Stimulated activated CD4-positive, alpha-beta T cell treated with anti-CD3 and anti-CD28 coated beads, Interleukin-12 subunit alpha, Interleukin-12 subunit beta, amount 100 ng/mL, for 24 hours (primary cell): ENCODE results near the gene GLI3.

ENCODE experiments used
- DNase-seq, 2 experiments: peaks; one replicate each; pipeline ENCODE4 v3.0.0-alpha.2; 2020; ENCODE audit warnings: low read depth in 2 of 2

GLI3 gene

GRCh38 chr7:42175834-42176723 lies 60.9 kb downstream of the GLI3 start:
- DNase-seq: no peak

GRCh38 chr7:42174391-42174912 lies 62.6 kb downstream of the GLI3 start:
- no peak for DNase-seq

- DNase-seq: no peak
Measured at GRCh38 chr7:42170724-42171123, 66.3 kb downstream of the GLI3 start.

GRCh38 chr7:42168512-42168911 lies 68.5 kb downstream of the GLI3 start:
- no peak for DNase-seq

- DNase-seq: no peak
Measured at GRCh38 chr7:42167631-42168236, 69.3 kb downstream of the GLI3 start.

GRCh38 chr7:42167206-42167605 lies 69.8 kb downstream of the GLI3 start:
- DNase-seq: no peak

GRCh38 chr7:42164881-42165428 lies 72.1 kb downstream of the GLI3 start:
- no peak for DNase-seq

GRCh38 chr7:42162560-42163325 lies 74.3 kb downstream of the GLI3 start:
- DNase-seq: no peak

GRCh38 chr7:42161719-42162118 lies 75.3 kb downstream of the GLI3 start:
- DNase-seq: no peak

- no peak for DNase-seq
Measured at GRCh38 chr7:42161110-42161509, 75.9 kb downstream of the GLI3 start.

GRCh38 chr7:42159130-42159529 lies 77.9 kb downstream of the GLI3 start:
- DNase-seq: no peak

GRCh38 chr7:42156967-42157721 lies 79.9 kb downstream of the GLI3 start:
- no peak for DNase-seq

- no peak for DNase-seq
Measured at GRCh38 chr7:42156291-42156865, 80.6 kb downstream of the GLI3 start.

GRCh38 chr7:42155584-42156290 lies 81.3 kb downstream of the GLI3 start:
- no peak for DNase-seq

- no peak for DNase-seq
Measured at GRCh38 chr7:42154173-42154572, 82.8 kb downstream of the GLI3 start.

- no peak for DNase-seq
Measured at GRCh38 chr7:42152329-42153205, 84.4 kb downstream of the GLI3 start.

GRCh38 chr7:42151309-42151708 lies 85.7 kb downstream of the GLI3 start:
- no peak for DNase-seq

GRCh38 chr7:42145539-42145938 lies 91.5 kb downstream of the GLI3 start:
- no peak for DNase-seq

GRCh38 chr7:42144604-42145003 lies 92.4 kb downstream of the GLI3 start:
- DNase-seq: no peak
